A549 (cell line): ENCODE measurements around the gene WSCD2. TPM values are rescaled to one million over a fixed set of nuclear protein-coding genes. Genes with fewer than 3 reads are reported as not detected.

Experiments
- ATAC-seq, 2 experiments: fragments of 200-7000 bp in 1 of 2; fragments of >200 bp in 1 of 2; cut with Nextera tagmentation in 1 of 2; cut with Tn5 transposase in 1 of 2; 3 replicates each; pipeline versions ENCODE4 v1.8.0 to v1.9.1; 2018 to 2020; ENCODE audit warnings: mild to moderate bottlenecking in 1 of 2, moderate library complexity in 1 of 2
- CTCF ChIA-PET: fragments of 300-600 bp; sonication (Branson Sonifier 250); formaldehyde crosslinking; extraction: SDS; loops from one replicate; lab custom pipeline; 2021; ENCODE audit warnings: antibody characterized with exemption, inconsistent platforms; lab: Yijun Ruan, JAX
- POLR2A ChIA-PET: fragments of 350-600 bp; formaldehyde crosslinking; extraction: SDS; loops from one replicate; lab custom pipeline; 2021; ENCODE audit warnings: antibody characterized with exemption, inconsistent platforms; lab: Yijun Ruan, JAX
- DNase-seq, 2 experiments: peaks; one replicate each; pipeline versions ENCODE4 v3.0.0 to v3.0.0-alpha.2; 2011 to 2016; ENCODE audit warnings: low read depth in 1 of 2, low spot score in 1 of 2
- FAIRE-seq: peaks from 2 replicates; lab custom pipeline; 2011; peaks lifted over from hg19 to GRCh38; lab: Jason Lieb, UNC
- H3K27ac ChIP-seq, 2 experiments: fragments of >200 bp; sonication (Bioruptor Twin); formaldehyde crosslinking; 3 replicates each; pipeline ENCODE4 v1.5.1; 2016 to 2017
- H3K4me1 ChIP-seq: fragments of >200 bp; sonication (Bioruptor Twin); formaldehyde crosslinking; 3 replicates; pipeline ENCODE4 v1.6.1; 2016
- H3K4me2 ChIP-seq: fragments of >200 bp; sonication (Bioruptor Twin); formaldehyde crosslinking; 3 replicates; pipeline ENCODE4 v1.6.1; 2016
- H3K4me3 ChIP-seq: fragments of >200 bp; sonication (Bioruptor Twin); formaldehyde crosslinking; 3 replicates; pipeline ENCODE4 v1.5.1; 2016
- H3K9me3 ChIP-seq: fragments of >200 bp; sonication (Bioruptor Twin); formaldehyde crosslinking; 3 replicates; pipeline ENCODE4 v1.6.1; 2016
- BCL3 ChIP-seq: fragments of >200 bp; sonication (Bioruptor Twin); formaldehyde crosslinking; IDR thresholded peaks from 3 replicates; pipeline ENCODE4 v1.6.1; 2016
- CEBPB ChIP-seq, 2 experiments: fragments of >200 bp in 1 of 2; sonication (Bioruptor Twin) in 1 of 2; formaldehyde crosslinking in 1 of 2; IDR thresholded peaks; 2 replicates each; pipeline ENCODE4 v1.6.1; 2012 to 2016
- CHD4 ChIP-seq: fragments of 200-600 bp; sonication (generic); IDR thresholded peaks from 2 replicates; pipeline ENCODE4 v1.6.1; 2016; ENCODE audit warnings: antibody characterized with exemption, mild to moderate bottlenecking, borderline replicate concordance
- CTCF ChIP-seq: fragments of >200 bp; sonication (Bioruptor Twin); formaldehyde crosslinking; IDR thresholded peaks from 3 replicates; pipeline ENCODE4 v1.5.1; 2016
- ESRRA ChIP-seq: fragments of 150-350 bp; IDR thresholded peaks from 2 replicates; pipeline ENCODE4 v1.6.1; 2014; ENCODE audit warnings: mild to moderate bottlenecking, low read length, borderline replicate concordance
- FOSB ChIP-seq: fragments of 250-450 bp; sonication (Bioruptor Pico); IDR thresholded peaks from 2 replicates; pipeline ENCODE4 v1.5.0; 2020; ENCODE audit warnings: mild to moderate bottlenecking, moderate library complexity
- GATA3 ChIP-seq: IDR thresholded peaks from 2 replicates; pipeline ENCODE4 v1.6.1; 2012; ENCODE audit warnings: borderline replicate concordance
- HDAC2 ChIP-seq: fragments of 200-600 bp; sonication (generic); IDR thresholded peaks from 2 replicates; pipeline ENCODE4 v1.6.1; 2016
- HES2 ChIP-seq: fragments of >200 bp; sonication (Bioruptor Twin); formaldehyde crosslinking; IDR thresholded peaks from 2 replicates; pipeline ENCODE4 v1.6.1; 2016
- HEYL ChIP-seq: fragments of 250-450 bp; sonication (Bioruptor Pico); IDR thresholded peaks from 2 replicates; pipeline ENCODE4 v1.8.0; 2021; ENCODE audit warnings: mild to moderate bottlenecking, moderate library complexity
- HOXA7 ChIP-seq: fragments of 250-450 bp; sonication (Bioruptor Pico); IDR thresholded peaks from 2 replicates; pipeline ENCODE4 v1.5.0; 2020; ENCODE audit warnings: mild to moderate bottlenecking, moderate library complexity
- HOXB5 ChIP-seq: fragments of 250-450 bp; sonication (Bioruptor Pico); IDR thresholded peaks from 2 replicates; pipeline ENCODE4 v1.5.0; 2020; ENCODE audit warnings: mild to moderate bottlenecking, moderate library complexity
- MAFK ChIP-seq: fragments of 450-650 bp; IDR thresholded peaks from 2 replicates; pipeline ENCODE4 v1.6.1; 2014; ENCODE audit not compliant: partially characterized antibody
- PHF8 ChIP-seq: fragments of 200-600 bp; sonication (generic); IDR thresholded peaks from 2 replicates; pipeline ENCODE4 v1.6.1; 2016; ENCODE audit warnings: low read depth, mild to moderate bottlenecking, antibody characterized with exemption, moderate library complexity, borderline replicate concordance
- POLR2A ChIP-seq: IDR thresholded peaks from 2 replicates; pipeline ENCODE4 v1.6.1; 2012; ENCODE audit warnings: mild to moderate bottlenecking, low read length
- POLR2AphosphoS2 ChIP-seq: conservative IDR thresholded peaks from 2 replicates; pipeline ENCODE4 v1.6.1; 2012; ENCODE audit warnings: low read length, improper control_type of control experiment, inconsistent platforms
- RARB ChIP-seq: fragments of 250-450 bp; sonication (Bioruptor Pico); IDR thresholded peaks from 2 replicates; pipeline ENCODE4 v1.8.0; 2021; ENCODE audit warnings: mild to moderate bottlenecking, moderate library complexity
- REST ChIP-seq: fragments of 200-600 bp; sonication (generic); IDR thresholded peaks from 2 replicates; pipeline ENCODE4 v1.6.1; 2016; ENCODE audit warnings: antibody characterized with exemption, mild to moderate bottlenecking, moderate library complexity
- RNF2 ChIP-seq: fragments of 200-600 bp; sonication (generic); IDR thresholded peaks from 2 replicates; pipeline ENCODE4 v1.6.1; 2016; ENCODE audit warnings: low read depth, mild to moderate bottlenecking, antibody characterized with exemption, moderate library complexity, borderline replicate concordance
- ZC3H11A ChIP-seq: fragments of 450-650 bp; IDR thresholded peaks from 2 replicates; pipeline ENCODE4 v1.6.1; 2014; ENCODE audit warnings: antibody characterized with exemption, mild to moderate bottlenecking
- ZSCAN20 ChIP-seq: fragments of 250-450 bp; sonication (Bioruptor Pico); IDR thresholded peaks from 2 replicates; pipeline ENCODE4 v1.8.0; 2022; ENCODE audit warnings: mild to moderate bottlenecking, moderate library complexity
- WGBS: methylation state at CpG from one replicate; pipeline ENCODE4 v1.1.6; 2017; ENCODE audit errors: missing lambda C conversion rate; 5-methylcytosine and 5-hydroxymethylcytosine counted together
- polyA plus RNA-seq, 4 experiments: library from polyadenylated mRNA; depleted of rRNA in 3 of 4; stranded (reverse); fragments of >200 nt; fragmentation: RNase III in 1 of 4; extraction: RNeasy Plus Mini Kit Qiagen cat#74134 plus additional on column Dnase treatment in 1 of 4; gene quantifications; 2 replicates in 3 of 4; 3 replicates in 1 of 4; pipeline ENCODE4 v1.2.3, GENCODE V29; 2011 to 2017

The WSCD2 gene
- polyA plus RNA-seq, 2 of the 4 experiments (the other 2 are of a cell fraction), result not detected

GRCh38 chr12:108267450-108267849, 138.4 kb downstream of the WSCD2 start:
- ATAC-seq (no peak), FAIRE-seq (no peak), DNase-seq (no peak)
- Histone ChIP-seq H3K9me3 (no peaks in the 10 kb centered on the region), H3K27ac (no peak overlapping the region), H3K4me3 (no peak overlapping the region), H3K4me2 (no peak overlapping the region), H3K4me1 (no peaks in the 10 kb centered on the region)
- TF ChIP-seq POLR2AphosphoS2 (no peak), REST (peak; percentile 33; the same call in 1 of the 2 replicates)
- WGBS, result 2% methylated on average over 4 of the region's 4 CpGs
- ChIA-PET CTCF (interaction anchor here (0.8 to 0.9 kb wide), 2 partner anchors 11 to 143 kb away, joined by 3 to 4 read pairs; no protein-coding TSS in a partner anchor), POLR2A (no interaction called here)

- H3K9me3 ChIP-seq, result no peaks in the 10 kb centered on the region
- no peak overlapping the region for H3K27ac ChIP-seq
- POLR2A ChIA-PET, result no interaction called here
- TF ChIP-seq ZC3H11A (no peak), HEYL (CRISPR knock-in tag) (no peak), ESRRA (no peak), GATA3 (no peak), RNF2 (no peak), HDAC2 (no peak), HES2 (no peak), REST (no peak), BCL3 (no peak), CHD4 (no peak)
- no peak for FAIRE-seq
- no peak overlapping the region for H3K4me2 ChIP-seq
- no peak overlapping the region for H3K4me3 ChIP-seq
- no peak for DNase-seq
- 6% methylated on average over 1 of the region's 1 CpG for WGBS
- ATAC-seq, result no peak
- CTCF ChIA-PET, result no interaction called here
- no peaks in the 10 kb centered on the region for H3K4me1 ChIP-seq
These were observed 139.3 kb downstream of the WSCD2 start for GRCh38 chr12:108268397-108268796.

- ATAC-seq, result no peak
- FAIRE-seq, result no peak
- Histone ChIP-seq H3K27ac (no peak overlapping the region), H3K4me3 (no peak overlapping the region), H3K4me2 (no peak overlapping the region), H3K9me3 (no peaks in the 10 kb centered on the region), H3K4me1 (no peaks in the 10 kb centered on the region)
- ChIA-PET POLR2A (no interaction called here), CTCF (interaction anchor here (1.4 kb wide), 1 partner anchor 243 kb away, joined by 3 read pairs; no protein-coding TSS in a partner anchor)
- 2% methylated on average over 1 of the region's 1 CpG for WGBS
- no peak for DNase-seq
- no peak for TF ChIP-seq MAFK
- no peak for TF ChIP-seq HOXB5 (CRISPR knock-in tag)
- no peak for TF ChIP-seq ZSCAN20
- no peak for TF ChIP-seq POLR2A
- no peak for TF ChIP-seq CEBPB (IDR thresholded peaks at IDR 0.05)
- no peak for TF ChIP-seq RARB (CRISPR knock-in tag)
- no peak for TF ChIP-seq BCL3
- no peak for TF ChIP-seq HOXA7 (CRISPR knock-in tag)
- no peak for TF ChIP-seq FOSB (CRISPR knock-in tag)
- TF ChIP-seq CTCF, result no peak
- no peak for TF ChIP-seq PHF8
- TF ChIP-seq ZC3H11A, result no peak
These were observed 140.1 kb downstream of the WSCD2 start for GRCh38 chr12:108269224-108269623.
